K562 (cell line): ENCODE data around the gene POLRMT. TPM values are rescaled to one million over a fixed set of nuclear protein-coding genes. Genes with fewer than 3 reads are reported as not detected.

Experiments used
- ATAC-seq: fragments of 200-7000 bp; cut with Tn5 transposase; 3 replicates; pipeline ENCODE4 v1.9.1; 2020; ENCODE audit warnings: moderate library complexity
- BruUV-seq: library from RNA; stranded (reverse); fragments of 400-500 nt; replicated peaks from 2 replicates; lab custom pipeline; 2021; lab: Mats Ljungman, UMichigan
- CTCF ChIA-PET: fragments of 300-600 bp; formaldehyde crosslinking; extraction: SDS; loops from one replicate; lab custom pipeline; 2021; ENCODE audit warnings: low intra/inter-chr PET ratio; lab: Yijun Ruan, JAX
- POLR2A ChIA-PET: fragments of 300-600, 350-650 bp; sonication (Branson Sonifier 250); formaldehyde crosslinking; extraction: SDS; loops from one replicate; lab custom pipeline; 2021; ENCODE audit warnings: antibody characterized with exemption, inconsistent platforms; lab: Yijun Ruan, JAX
- DNase-seq, 4 experiments: peaks; one replicate each; pipeline versions ENCODE4 v3.0.0 to v3.0.0-alpha.2; 2011 to 2018; ENCODE audit warnings: low spot score in 3 of 4, mixed read lengths in 3 of 4; ENCODE audit errors: extremely low read depth in 1 of 4
- FAIRE-seq: peaks from 2 replicates; lab custom pipeline; 2011; peaks lifted over from hg19 to GRCh38; lab: Jason Lieb, UNC
- H2AFZ ChIP-seq: 2 replicates; pipeline ENCODE4 v1.6.0; 2011; ENCODE audit warnings: low read depth, low read length, control low read depth, inconsistent platforms
- H3K27ac ChIP-seq: fragments of 200-600 bp; 3 replicates; pipeline ENCODE4 v1.8.0; 2011; ENCODE audit warnings: low read depth, mild to moderate bottlenecking, control low read depth, inconsistent platforms, low read length, moderate library complexity, mixed read lengths; ENCODE audit errors: extremely low read depth
- H3K27me3 ChIP-seq, 2 experiments: fragments of 300-600 bp in 1 of 2; 2 replicates in 1 of 2; 3 replicates in 1 of 2; pipeline versions ENCODE4 v1.6.0 to v1.8.0; 2011; ENCODE audit warnings: inconsistent platforms in 2 of 2, low read length in 2 of 2, mild to moderate bottlenecking in 1 of 2, mixed read lengths in 1 of 2, moderate library complexity in 1 of 2; ENCODE audit not compliant: control insufficient read depth in 2 of 2, insufficient read depth in 2 of 2
- H3K36me3 ChIP-seq: fragments of 300-600 bp; 3 replicates; pipeline ENCODE4 v1.8.0; 2011; ENCODE audit warnings: mild to moderate bottlenecking, low read length, inconsistent platforms; ENCODE audit not compliant: control insufficient read depth, insufficient read depth
- H3K4me1 ChIP-seq, 2 experiments: fragments of 200-600 bp in 1 of 2; replicated peaks in 1 of 2; 2 replicates in 1 of 2; 3 replicates in 1 of 2; pipeline versions ENCODE4 v1.5.1 to v1.8.0; 2011; ENCODE audit warnings: inconsistent platforms in 2 of 2, low read length in 2 of 2, mild to moderate bottlenecking in 1 of 2, mixed read lengths in 1 of 2, moderate library complexity in 1 of 2; ENCODE audit not compliant: control insufficient read depth in 2 of 2, insufficient read depth in 2 of 2
- H3K4me2 ChIP-seq: 2 replicates; pipeline ENCODE4 v1.6.1; 2011; ENCODE audit warnings: low read length, control low read depth, inconsistent platforms, mixed read lengths; ENCODE audit not compliant: insufficient read depth
- H3K4me3 ChIP-seq: fragments of 200-600 bp; sonication (generic), shearing (Covaris generic); 2 replicates; pipeline ENCODE4 v1.5.1; 2016; ENCODE audit warnings: control low read depth, inconsistent platforms
- H3K79me2 ChIP-seq: fragments of 200-600 bp; 3 replicates; pipeline ENCODE4 v1.8.0; 2011; ENCODE audit warnings: low read length, inconsistent platforms; ENCODE audit not compliant: control insufficient read depth, insufficient read depth
- H3K9ac ChIP-seq, 2 experiments: 2 replicates each; pipeline versions ENCODE4 v1.6.0 to v1.6.1; 2011; ENCODE audit warnings: low read depth in 2 of 2, low read length in 2 of 2, control low read depth in 1 of 2, inconsistent platforms in 1 of 2, mild to moderate bottlenecking in 1 of 2, mixed read lengths in 1 of 2; ENCODE audit not compliant: insufficient read depth in 1 of 2
- H3K9me1 ChIP-seq: one replicate; pipeline ENCODE4 v1.6.0; 2011; ENCODE audit warnings: inconsistent platforms, mild to moderate bottlenecking, low read length, moderate library complexity; ENCODE audit not compliant: control insufficient read depth, insufficient read depth
- H3K9me3 ChIP-seq: replicated peaks from 2 replicates; pipeline ENCODE4 v1.5.1; 2011; ENCODE audit warnings: low read depth, low read length, inconsistent platforms; ENCODE audit not compliant: control insufficient read depth, insufficient read depth
- H4K20me1 ChIP-seq: replicated peaks from 2 replicates; pipeline ENCODE4 v1.6.1; 2011; ENCODE audit warnings: low read length, inconsistent platforms, mixed read lengths; ENCODE audit not compliant: control insufficient read depth, insufficient read depth
- ARID1B ChIP-seq: fragments of 450-650 bp; IDR thresholded peaks from 2 replicates; pipeline ENCODE4 v1.6.1; 2016; ENCODE audit warnings: antibody characterized with exemption, mild to moderate bottlenecking, inconsistent platforms
- BRD9 ChIP-seq: fragments of 450-650 bp; IDR thresholded peaks from 2 replicates; pipeline ENCODE4 v1.6.1; 2018; ENCODE audit warnings: low read depth; ENCODE audit not compliant: partially characterized antibody
- CBX3 ChIP-seq, 2 experiments: IDR thresholded peaks; 1 replicate in 1 of 2; 2 replicates in 1 of 2; pipeline ENCODE4 v1.6.1; 2012; ENCODE audit warnings: inconsistent platforms in 2 of 2, low read length in 2 of 2, borderline replicate concordance in 1 of 2, control low read depth in 1 of 2
- CCNT2 ChIP-seq: IDR thresholded peaks from 2 replicates; pipeline ENCODE4 v1.6.1; 2011; ENCODE audit warnings: borderline replicate concordance, low read depth, mild to moderate bottlenecking, moderate library complexity, mixed read lengths, low read length; ENCODE audit not compliant: insufficient read length; ENCODE audit errors: extremely low read depth
- FOSL1 ChIP-seq: fragments of 200-800 bp; sonication (Bioruptor generic); conservative IDR thresholded peaks from 2 replicates; pipeline ENCODE4 v1.6.1; 2016; ENCODE audit warnings: missing genetic modification characterization, missing compliant biosample characterization
- GTF2F1 ChIP-seq: IDR thresholded peaks from 2 replicates; pipeline ENCODE4 v1.6.1; 2011; ENCODE audit warnings: low read depth, low read length, improper control_type of control experiment
- HDAC2 ChIP-seq: fragments of 450-650 bp; IDR thresholded peaks from 2 replicates; pipeline ENCODE4 v1.6.1; 2016; ENCODE audit warnings: mild to moderate bottlenecking
- HLTF ChIP-seq: fragments of 450-650 bp; IDR thresholded peaks from 2 replicates; pipeline ENCODE4 v1.6.1; 2016
- NCOA1 ChIP-seq: fragments of 450-650 bp; IDR thresholded peaks from 2 replicates; pipeline ENCODE4 v1.6.1; 2016; ENCODE audit warnings: low read depth
- NR2C2 ChIP-seq, 2 experiments: fragments of 200-800 bp in 1 of 2; sonication (Bioruptor generic) in 1 of 2; sonication (generic) in 1 of 2; formaldehyde crosslinking in 1 of 2; IDR thresholded peaks; 2 replicates each; pipeline versions ENCODE4 v1.6.1 to v1.8.0; 2016 to 2022; ENCODE audit warnings: mild to moderate bottlenecking in 1 of 2, missing compliant biosample characterization in 1 of 2, missing genetic modification characterization in 1 of 2, missing genetic modification reagents in 1 of 2
- NR4A1 ChIP-seq, 2 experiments: fragments of 250-450 bp in 1 of 2; fragments of 450-650 bp in 1 of 2; sonication (Bioruptor Pico) in 1 of 2; IDR thresholded peaks; 2 replicates each; pipeline versions ENCODE4 v1.4.0 to v1.6.1; 2016 to 2020; ENCODE audit warnings: mild to moderate bottlenecking in 2 of 2, missing compliant biosample characterization in 1 of 2, missing genetic modification characterization in 1 of 2, moderate library complexity in 1 of 2
- ZNF146 ChIP-seq: IDR thresholded peaks from one replicate; pipeline ENCODE4 v1.6.1; 2018; ENCODE audit warnings: missing compliant biosample characterization; ENCODE audit not compliant: unreplicated experiment
- ZNF175 ChIP-seq: fragments of 200-800 bp; sonication (Bioruptor generic); IDR thresholded peaks from 2 replicates; pipeline ENCODE4 v1.6.1; 2016; ENCODE audit warnings: low read depth, mild to moderate bottlenecking, missing genetic modification characterization, missing compliant biosample characterization
- WGBS: fragments of 100-300 bp; shearing (Covaris generic); methylation state at CpG from one replicate; pipeline ENCODE4 v1.1.6; 2016; ENCODE audit warnings: low coverage, mixed read lengths; ENCODE audit not compliant: insufficient coverage; ENCODE audit errors: missing lambda C conversion rate; 5-methylcytosine and 5-hydroxymethylcytosine counted together
- in situ Hi-C: fragments of 300-500 bp; cut with MboI; formaldehyde crosslinking; loops from 4 replicates; pipeline ENCODE4 v1.15.0; 2018; ENCODE audit warnings: inconsistent platforms, mixed read lengths
- intact Hi-C: fragments of 100-400 bp; cut with micrococcal nuclease; formaldehyde crosslinking; loops from 2 replicates; pipeline ENCODE4 v1.14.2; 2022
- polyA plus RNA-seq, 8 experiments: library from polyadenylated mRNA; depleted of rRNA in 4 of 8; stranded (reverse) in 5 of 8; unstranded in 3 of 8; fragments of >200 nt; fragmentation: Nextera tagmentation in 2 of 8; fragmentation: Illumina TruSeq in 1 of 8; extraction: Ambion mirVana in 2 of 8; extraction: Trizol in 1 of 8; gene quantifications; 2 replicates each; pipeline versions ENCODE4 v1.2.1 to v1.2.3, GENCODE V29; 2011 to 2014; ENCODE audit warnings: inconsistent platforms in 1 of 8, missing spikeins in 1 of 8
- total RNA-seq, 7 experiments: library from RNA; depleted of rRNA in 6 of 7; stranded (reverse); fragments of >200 nt in 6 of 7; fragmentation: Illumina TruSeq in 2 of 7; extraction: Trizol in 2 of 7; gene quantifications; 2 replicates each; pipeline versions ENCODE4 v1.2.1 to v1.2.3, GENCODE V29; 2011 to 2021; ENCODE audit warnings: low replicate concordance in 1 of 7
- TF ChIP-seq, protein P1 (sequence below): sonication (generic); formaldehyde crosslinking; IDR thresholded peaks from 2 replicates; pipeline ENCODE4 v1.8.1; 2023; ENCODE audit warnings: mild to moderate bottlenecking, missing genetic modification reagents
- TF ChIP-seq, protein P2 (sequence below), 2 experiments: IDR thresholded peaks; 2 replicates each; pipeline ENCODE4 v1.6.1; 2012; ENCODE audit warnings: improper control_type of control experiment in 2 of 2, low read depth in 2 of 2, low read length in 2 of 2, borderline replicate concordance in 1 of 2

The POLRMT gene
- total and polyA plus RNA-seq, 9 of the 15 experiments (the other 6 are each of a cell fraction or from before 2014, with no cell fraction given): 30.3 to 144 (median 68.0) TPM

DNA sequence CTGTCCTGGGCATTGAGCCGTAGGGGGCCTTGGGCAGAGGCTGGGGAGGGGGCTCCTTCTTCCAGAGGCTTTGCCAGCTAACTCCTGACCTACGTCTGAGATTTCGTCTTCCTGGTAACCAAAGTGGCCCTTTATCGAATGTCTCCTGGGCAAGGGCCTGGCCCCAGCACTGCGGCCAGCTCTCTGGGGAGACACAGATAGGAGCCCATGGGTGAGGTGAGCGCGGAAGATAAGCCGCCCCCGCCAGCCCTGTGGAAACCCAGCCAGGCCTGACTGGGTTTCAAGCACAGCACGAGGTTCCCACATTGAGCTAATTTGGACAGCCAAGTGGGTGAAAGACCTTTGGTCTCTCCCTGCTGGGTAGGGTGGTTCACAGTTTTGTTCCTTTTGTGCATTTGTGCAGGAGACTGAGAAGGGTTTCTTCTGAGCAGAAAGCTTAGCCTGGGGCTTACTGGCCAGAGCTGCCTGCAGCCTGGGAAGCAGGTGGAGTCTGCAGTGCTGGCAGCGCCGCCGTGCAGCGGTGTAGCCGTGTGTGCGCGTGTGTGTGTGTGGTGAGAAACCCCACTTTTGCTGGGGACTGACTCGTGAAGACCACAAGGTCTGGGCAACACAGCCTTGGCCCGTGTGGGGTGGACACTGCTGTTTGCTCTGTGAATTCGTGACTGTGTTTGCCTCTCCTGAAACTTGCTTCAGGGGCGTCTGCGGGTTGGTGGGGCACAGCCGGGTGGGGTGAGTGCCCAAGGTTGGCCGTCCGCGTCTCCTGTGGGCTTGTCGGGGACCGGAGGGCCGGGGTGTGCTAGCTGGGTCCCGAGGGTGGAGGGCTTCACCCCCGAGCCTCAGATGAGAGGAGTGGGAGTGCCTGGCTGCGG, 58.4 kb downstream of the POLRMT start:
- CTCF ChIA-PET: no interaction called here
- in situ Hi-C loops: no loop called here
- TF ChIP-seq HDAC2 (peak; percentile 93), ZNF146 (CRISPR knock-in tag) (no peak), CBX3 (IDR thresholded peaks at IDR 0.05; ENCODE audit: borderline replicate concordance in 1 of 2, low read length in 2 of 2) (peak in 1 of 2 experiments; percentile 56; a peak in 1 of 3 replicates), NR4A1 (CRISPR knock-in tag; IDR thresholded peaks at IDR 0.05) (no peak), NR4A1 (tag; IDR thresholded peaks at IDR 0.05) (peak; percentile 85), BRD9 (no peak), GTF2F1 (peak; percentile 58; the same call in 1 of the 2 replicates), HLTF (no peak), ARID1B (peak; percentile 99), NR2C2 (CRISPR knock-in tag; IDR thresholded peaks at IDR 0.05) (no peak), NR2C2 (tag; IDR thresholded peaks at IDR 0.05) (0 out of 2 replicates have a peak, but pooled peaks have one; percentile 17), NCOA1 (peak; percentile 86; the same call in 1 of the 2 replicates), CCNT2 (peak; percentile 99), ZNF175 (CRISPR knock-in tag) (peak; percentile 79; the same call in 1 of the 2 replicates), FOSL1 (tag) (peak; percentile 34; the same call in 1 of the 2 replicates)
- TF ChIP-seq, protein P1, sequence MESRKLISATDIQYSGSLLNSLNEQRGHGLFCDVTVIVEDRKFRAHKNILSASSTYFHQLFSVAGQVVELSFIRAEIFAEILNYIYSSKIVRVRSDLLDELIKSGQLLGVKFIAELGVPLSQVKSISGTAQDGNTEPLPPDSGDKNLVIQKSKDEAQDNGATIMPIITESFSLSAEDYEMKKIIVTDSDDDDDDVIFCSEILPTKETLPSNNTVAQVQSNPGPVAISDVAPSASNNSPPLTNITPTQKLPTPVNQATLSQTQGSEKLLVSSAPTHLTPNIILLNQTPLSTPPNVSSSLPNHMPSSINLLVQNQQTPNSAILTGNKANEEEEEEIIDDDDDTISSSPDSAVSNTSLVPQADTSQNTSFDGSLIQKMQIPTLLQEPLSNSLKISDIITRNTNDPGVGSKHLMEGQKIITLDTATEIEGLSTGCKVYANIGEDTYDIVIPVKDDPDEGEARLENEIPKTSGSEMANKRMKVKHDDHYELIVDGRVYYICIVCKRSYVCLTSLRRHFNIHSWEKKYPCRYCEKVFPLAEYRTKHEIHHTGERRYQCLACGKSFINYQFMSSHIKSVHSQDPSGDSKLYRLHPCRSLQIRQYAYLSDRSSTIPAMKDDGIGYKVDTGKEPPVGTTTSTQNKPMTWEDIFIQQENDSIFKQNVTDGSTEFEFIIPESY (CRISPR knock-in tag): no peak
- TF ChIP-seq, protein P2, sequence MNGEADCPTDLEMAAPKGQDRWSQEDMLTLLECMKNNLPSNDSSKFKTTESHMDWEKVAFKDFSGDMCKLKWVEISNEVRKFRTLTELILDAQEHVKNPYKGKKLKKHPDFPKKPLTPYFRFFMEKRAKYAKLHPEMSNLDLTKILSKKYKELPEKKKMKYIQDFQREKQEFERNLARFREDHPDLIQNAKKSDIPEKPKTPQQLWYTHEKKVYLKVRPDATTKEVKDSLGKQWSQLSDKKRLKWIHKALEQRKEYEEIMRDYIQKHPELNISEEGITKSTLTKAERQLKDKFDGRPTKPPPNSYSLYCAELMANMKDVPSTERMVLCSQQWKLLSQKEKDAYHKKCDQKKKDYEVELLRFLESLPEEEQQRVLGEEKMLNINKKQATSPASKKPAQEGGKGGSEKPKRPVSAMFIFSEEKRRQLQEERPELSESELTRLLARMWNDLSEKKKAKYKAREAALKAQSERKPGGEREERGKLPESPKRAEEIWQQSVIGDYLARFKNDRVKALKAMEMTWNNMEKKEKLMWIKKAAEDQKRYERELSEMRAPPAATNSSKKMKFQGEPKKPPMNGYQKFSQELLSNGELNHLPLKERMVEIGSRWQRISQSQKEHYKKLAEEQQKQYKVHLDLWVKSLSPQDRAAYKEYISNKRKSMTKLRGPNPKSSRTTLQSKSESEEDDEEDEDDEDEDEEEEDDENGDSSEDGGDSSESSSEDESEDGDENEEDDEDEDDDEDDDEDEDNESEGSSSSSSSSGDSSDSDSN (IDR thresholded peaks at IDR 0.05; ENCODE audit: borderline replicate concordance in 1 of 2, low read depth in 2 of 2, low read length in 2 of 2): peak in 1 of 2 experiments; percentile 88; a peak in 1 of 4 replicates

More for the DNA sequence above, 58.4 kb downstream of the POLRMT start:
- FAIRE-seq: peak; percentile 99
- Histone ChIP-seq H3K79me2 (peaks cover 78% of the 10 kb centered on the region), H2AFZ (no peak overlapping the region), H3K27me3 (no peaks in the 10 kb centered on the region), H3K27ac (peak overlapping the region; percentile 73), H3K9me1 (peaks cover 15% of the 10 kb centered on the region), H3K36me3 (peaks cover 42% of the 10 kb centered on the region; the same call in 2 of the 3 replicates), H3K4me1 (peaks cover 28 to 85% of the 10 kb centered on the region in 2 experiments), H4K20me1 (peaks cover 63% of the 10 kb centered on the region), H3K4me3 (peak overlapping the region; percentile 99; the same call in 1 of the 2 replicates), H3K4me2 (peak overlapping the region; percentile 79), H3K9me3 (peaks cover 3% of the 10 kb centered on the region), H3K9ac (peak overlapping the region; percentile 53 to 95; a peak in 3 of 4 replicates)
- POLR2A ChIA-PET: interaction anchor here (0.5 to 2.3 kb wide), 17 partner anchors 8 to 1016 kb away, joined by 3 to 41 read pairs (median 3); partner anchors contain the start of genes CDC34 and HCN2
- intact Hi-C loops: loop anchor here (2.0 kb wide), 1 partner anchor 30 kb away; no protein-coding TSS in a partner anchor
- BruUV-seq: no TSS peak
- ATAC-seq: peak; percentile 78
- 3% methylated on average over 27 of the region's 32 CpGs for WGBS
- peak; percentile 74 to 96 (median 82) for DNase-seq
